Measurements from ENCODE around the gene PRDM13.
"Not testable (repeated sequence)": the region's sequence is repeated elsewhere in the genome, so short reads cannot be mapped to it uniquely, and the experiment has no call there.

The PRDM13 gene

GRCh38 chr6:99606656-99607415, at the start of gene PRDM13:
PRDM13 (plus strand) TSS chr6:99606833; CDS start chr6:99607035, 202 bp downstream.
- peak; percentile 84 for DNase-seq

- DNase-seq = no peak
Measured at GRCh38 chr6:99559057-99559456, 47.6 kb upstream of the PRDM13 start.

GRCh38 chr6:99560668-99561067, 46.0 kb upstream of the PRDM13 start:
- no peak for DNase-seq

- DNase-seq = no peak
Measured at GRCh38 chr6:99563056-99563723, 43.4 kb upstream of the PRDM13 start.

- peak; percentile 95 for DNase-seq
Measured at GRCh38 chr6:99568103-99568933, 38.3 kb upstream of the PRDM13 start, which contains the start of gene CCNC. CCNC (minus strand) TSS chr6:99568660; CDS start chr6:99568527, 133 bp downstream.

GRCh38 chr6:99573980-99574617, 32.5 kb upstream of the PRDM13 start:
- no peak for DNase-seq

GRCh38 chr6:99575544-99576227, 30.9 kb upstream of the PRDM13 start:
- no peak for DNase-seq

- DNase-seq = no peak
Measured at GRCh38 chr6:99579781-99580180, 26.9 kb upstream of the PRDM13 start.

GRCh38 chr6:99587792-99588191, 18.8 kb upstream of the PRDM13 start:
- DNase-seq = no peak

GRCh38 chr6:99588618-99589289, 17.9 kb upstream of the PRDM13 start:
- peak; percentile 92 for DNase-seq

- peak; percentile 69 for DNase-seq
Measured at GRCh38 chr6:99589290-99589672, 17.4 kb upstream of the PRDM13 start.

GRCh38 chr6:99589907-99590493, 16.6 kb upstream of the PRDM13 start:
- peak; percentile 51 for DNase-seq

GRCh38 chr6:99590728-99591672, 15.6 kb upstream of the PRDM13 start:
- peak; percentile 84 for DNase-seq

GRCh38 chr6:99591673-99592364, 14.8 kb upstream of the PRDM13 start:
- no peak for DNase-seq

GRCh38 chr6:99592900-99593299, 13.7 kb upstream of the PRDM13 start:
- no peak for DNase-seq

GRCh38 chr6:99594696-99595095, 11.9 kb upstream of the PRDM13 start:
- DNase-seq = not testable (repeated sequence)

GRCh38 chr6:99602520-99603420, 3.9 kb upstream of the PRDM13 start:
- DNase-seq = peak; percentile 88

Data from retina (tissue), 1 donor.